Measurements from ENCODE around the gene SSUH2. TPM values are rescaled to one million over a fixed set of nuclear protein-coding genes. Genes with fewer than 3 reads are reported as not detected.

Gene SSUH2
- total and polyA plus RNA-seq, 2 experiments from 2014 or later = 0.73 to 2.3 TPM

DNA sequence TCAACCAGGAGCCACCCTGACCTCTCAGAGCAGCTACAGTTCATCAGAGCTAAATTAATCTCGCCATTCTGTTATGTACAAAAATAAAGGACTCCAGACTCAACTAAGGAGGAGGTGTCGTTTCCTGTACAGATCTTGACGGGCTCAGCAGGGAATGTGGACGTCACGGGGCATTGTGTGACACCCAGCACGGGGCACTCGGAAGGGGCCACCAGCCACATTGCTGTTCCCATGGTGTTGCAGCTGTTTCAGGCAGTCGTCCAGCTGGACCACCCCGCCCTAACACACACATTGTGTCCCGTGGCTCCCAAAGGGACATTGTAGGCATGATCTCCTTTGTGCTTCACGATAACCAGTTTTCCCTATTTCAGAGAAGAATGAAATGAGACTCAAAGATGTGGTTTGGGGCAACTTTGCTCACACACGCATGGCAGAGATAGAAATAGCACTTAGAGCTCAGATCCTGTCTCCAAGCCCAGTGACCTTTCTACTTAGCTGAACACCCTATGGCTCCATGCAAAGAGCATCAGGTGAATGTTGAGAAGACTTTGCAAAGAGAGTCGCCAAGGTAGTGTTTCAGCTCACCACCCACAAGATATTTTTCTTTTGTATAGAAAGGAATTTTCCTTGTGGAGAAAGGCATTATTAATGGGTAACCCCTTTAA is 5.5 kb downstream of the SSUH2 start (continued):
- TF ChIP-seq, protein P1, sequence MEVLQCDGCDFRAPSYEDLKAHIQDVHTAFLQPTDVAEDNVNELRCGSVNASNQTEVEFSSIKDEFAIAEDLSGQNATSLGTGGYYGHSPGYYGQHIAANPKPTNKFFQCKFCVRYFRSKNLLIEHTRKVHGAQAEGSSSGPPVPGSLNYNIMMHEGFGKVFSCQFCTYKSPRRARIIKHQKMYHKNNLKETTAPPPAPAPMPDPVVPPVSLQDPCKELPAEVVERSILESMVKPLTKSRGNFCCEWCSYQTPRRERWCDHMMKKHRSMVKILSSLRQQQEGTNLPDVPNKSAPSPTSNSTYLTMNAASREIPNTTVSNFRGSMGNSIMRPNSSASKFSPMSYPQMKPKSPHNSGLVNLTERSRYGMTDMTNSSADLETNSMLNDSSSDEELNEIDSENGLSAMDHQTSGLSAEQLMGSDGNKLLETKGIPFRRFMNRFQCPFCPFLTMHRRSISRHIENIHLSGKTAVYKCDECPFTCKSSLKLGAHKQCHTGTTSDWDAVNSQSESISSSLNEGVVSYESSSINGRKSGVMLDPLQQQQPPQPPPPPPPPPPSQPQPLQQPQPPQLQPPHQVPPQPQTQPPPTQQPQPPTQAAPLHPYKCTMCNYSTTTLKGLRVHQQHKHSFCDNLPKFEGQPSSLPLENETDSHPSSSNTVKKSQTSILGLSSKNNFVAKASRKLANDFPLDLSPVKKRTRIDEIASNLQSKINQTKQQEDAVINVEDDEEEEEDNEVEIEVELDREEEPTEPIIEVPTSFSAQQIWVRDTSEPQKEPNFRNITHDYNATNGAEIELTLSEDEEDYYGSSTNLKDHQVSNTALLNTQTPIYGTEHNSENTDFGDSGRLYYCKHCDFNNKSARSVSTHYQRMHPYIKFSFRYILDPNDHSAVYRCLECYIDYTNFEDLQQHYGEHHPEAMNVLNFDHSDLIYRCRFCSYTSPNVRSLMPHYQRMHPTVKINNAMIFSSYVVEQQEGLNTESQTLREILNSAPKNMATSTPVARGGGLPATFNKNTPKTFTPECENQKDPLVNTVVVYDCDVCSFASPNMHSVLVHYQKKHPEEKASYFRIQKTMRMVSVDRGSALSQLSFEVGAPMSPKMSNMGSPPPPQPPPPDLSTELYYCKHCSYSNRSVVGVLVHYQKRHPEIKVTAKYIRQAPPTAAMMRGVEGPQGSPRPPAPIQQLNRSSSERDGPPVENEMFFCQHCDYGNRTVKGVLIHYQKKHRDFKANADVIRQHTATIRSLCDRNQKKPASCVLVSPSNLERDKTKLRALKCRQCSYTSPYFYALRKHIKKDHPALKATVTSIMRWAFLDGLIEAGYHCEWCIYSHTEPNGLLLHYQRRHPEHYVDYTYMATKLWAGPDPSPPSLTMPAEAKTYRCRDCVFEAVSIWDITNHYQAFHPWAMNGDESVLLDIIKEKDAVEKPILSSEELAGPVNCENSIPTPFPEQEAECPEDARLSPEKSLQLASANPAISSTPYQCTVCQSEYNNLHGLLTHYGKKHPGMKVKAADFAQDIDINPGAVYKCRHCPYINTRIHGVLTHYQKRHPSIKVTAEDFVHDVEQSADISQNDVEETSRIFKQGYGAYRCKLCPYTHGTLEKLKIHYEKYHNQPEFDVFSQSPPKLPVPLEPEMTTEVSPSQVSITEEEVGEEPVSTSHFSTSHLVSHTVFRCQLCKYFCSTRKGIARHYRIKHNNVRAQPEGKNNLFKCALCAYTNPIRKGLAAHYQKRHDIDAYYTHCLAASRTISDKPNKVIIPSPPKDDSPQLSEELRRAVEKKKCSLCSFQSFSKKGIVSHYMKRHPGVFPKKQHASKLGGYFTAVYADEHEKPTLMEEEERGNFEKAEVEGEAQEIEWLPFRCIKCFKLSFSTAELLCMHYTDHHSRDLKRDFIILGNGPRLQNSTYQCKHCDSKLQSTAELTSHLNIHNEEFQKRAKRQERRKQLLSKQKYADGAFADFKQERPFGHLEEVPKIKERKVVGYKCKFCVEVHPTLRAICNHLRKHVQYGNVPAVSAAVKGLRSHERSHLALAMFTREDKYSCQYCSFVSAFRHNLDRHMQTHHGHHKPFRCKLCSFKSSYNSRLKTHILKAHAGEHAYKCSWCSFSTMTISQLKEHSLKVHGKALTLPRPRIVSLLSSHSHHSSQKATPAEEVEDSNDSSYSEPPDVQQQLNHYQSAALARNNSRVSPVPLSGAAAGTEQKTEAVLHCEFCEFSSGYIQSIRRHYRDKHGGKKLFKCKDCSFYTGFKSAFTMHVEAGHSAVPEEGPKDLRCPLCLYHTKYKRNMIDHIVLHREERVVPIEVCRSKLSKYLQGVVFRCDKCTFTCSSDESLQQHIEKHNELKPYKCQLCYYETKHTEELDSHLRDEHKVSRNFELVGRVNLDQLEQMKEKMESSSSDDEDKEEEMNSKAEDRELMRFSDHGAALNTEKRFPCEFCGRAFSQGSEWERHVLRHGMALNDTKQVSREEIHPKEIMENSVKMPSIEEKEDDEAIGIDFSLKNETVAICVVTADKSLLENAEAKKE (CRISPR knock-in tag; IDR thresholded peaks at IDR 0.05) = no peak
- TF ChIP-seq STAT1 (IDR thresholded peaks at IDR 0.05; ENCODE audit: unreplicated experiment) (no peak), NANOG (IDR thresholded peaks at IDR 0.05; ENCODE audit: borderline replicate concordance) (no peak), POLR2AphosphoS5 (IDR thresholded peaks at IDR 0.05; ENCODE audit: low read depth) (no peak), CREB1 (CRISPR knock-in tag; IDR thresholded peaks at IDR 0.05; ENCODE audit: low read depth) (no peak)
- TF ChIP-seq, protein P2, sequence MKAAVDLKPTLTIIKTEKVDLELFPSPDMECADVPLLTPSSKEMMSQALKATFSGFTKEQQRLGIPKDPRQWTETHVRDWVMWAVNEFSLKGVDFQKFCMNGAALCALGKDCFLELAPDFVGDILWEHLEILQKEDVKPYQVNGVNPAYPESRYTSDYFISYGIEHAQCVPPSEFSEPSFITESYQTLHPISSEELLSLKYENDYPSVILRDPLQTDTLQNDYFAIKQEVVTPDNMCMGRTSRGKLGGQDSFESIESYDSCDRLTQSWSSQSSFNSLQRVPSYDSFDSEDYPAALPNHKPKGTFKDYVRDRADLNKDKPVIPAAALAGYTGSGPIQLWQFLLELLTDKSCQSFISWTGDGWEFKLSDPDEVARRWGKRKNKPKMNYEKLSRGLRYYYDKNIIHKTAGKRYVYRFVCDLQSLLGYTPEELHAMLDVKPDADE (IDR thresholded peaks at IDR 0.05) = no peak

DNA sequence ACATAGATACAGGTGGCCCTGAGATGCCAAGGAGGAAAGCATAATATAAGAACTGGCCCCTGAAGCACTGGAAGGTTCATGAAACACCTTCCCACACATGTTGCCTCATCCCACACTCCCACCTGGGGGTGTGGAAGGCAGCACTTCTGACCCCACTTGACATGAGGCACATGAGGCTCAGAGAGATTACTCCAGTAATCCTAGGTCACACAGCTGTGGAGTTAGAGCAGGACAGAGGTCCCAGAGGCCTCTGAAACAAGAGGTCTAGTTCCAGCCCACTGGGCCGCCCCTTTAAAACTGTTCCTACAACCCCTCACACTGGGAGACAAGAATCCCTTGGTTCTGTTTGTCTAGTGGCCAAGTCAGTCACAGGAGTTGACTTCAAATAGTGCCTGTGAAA is 7.2 kb downstream of the SSUH2 start:
- no peak for ATAC-seq
- H4K20me1 ChIP-seq (replicated peaks; ENCODE audit: insufficient read depth) = no peaks in the 10 kb centered on the region
- Mint-ChIP-seq H3K27me3 (ENCODE audit: insufficient read depth, low read depth, poor library complexity) (peaks cover 8% of the 10 kb centered on the region), H3K4me1 (peaks cover 4% of the 10 kb centered on the region; the same call in 2 of the 3 replicates), H3K4me3 (no peak overlapping the region), H3K27ac (no peak overlapping the region), H3K36me3 (ENCODE audit: low read depth) (no peaks in the 10 kb centered on the region), H3K9me3 (peaks cover 7% of the 10 kb centered on the region; the same call in 2 of the 3 replicates)
- peaks cover 6% of the 10 kb centered on the region; the same call in 1 of the 2 replicates for H3K9me2 ChIP-seq (ENCODE audit: insufficient read depth)
- H3K4me2 ChIP-seq = no peak overlapping the region
- TF ChIP-seq ZNF331 (CRISPR knock-in tag; IDR thresholded peaks at IDR 0.05; ENCODE audit: low read depth) (no peak), ZNF114 (CRISPR knock-in tag; IDR thresholded peaks at IDR 0.05) (no peak), EZH2 (IDR thresholded peaks at IDR 0.05; ENCODE audit: low read depth, unreplicated experiment) (no peak)
- TF ChIP-seq, protein P3, sequence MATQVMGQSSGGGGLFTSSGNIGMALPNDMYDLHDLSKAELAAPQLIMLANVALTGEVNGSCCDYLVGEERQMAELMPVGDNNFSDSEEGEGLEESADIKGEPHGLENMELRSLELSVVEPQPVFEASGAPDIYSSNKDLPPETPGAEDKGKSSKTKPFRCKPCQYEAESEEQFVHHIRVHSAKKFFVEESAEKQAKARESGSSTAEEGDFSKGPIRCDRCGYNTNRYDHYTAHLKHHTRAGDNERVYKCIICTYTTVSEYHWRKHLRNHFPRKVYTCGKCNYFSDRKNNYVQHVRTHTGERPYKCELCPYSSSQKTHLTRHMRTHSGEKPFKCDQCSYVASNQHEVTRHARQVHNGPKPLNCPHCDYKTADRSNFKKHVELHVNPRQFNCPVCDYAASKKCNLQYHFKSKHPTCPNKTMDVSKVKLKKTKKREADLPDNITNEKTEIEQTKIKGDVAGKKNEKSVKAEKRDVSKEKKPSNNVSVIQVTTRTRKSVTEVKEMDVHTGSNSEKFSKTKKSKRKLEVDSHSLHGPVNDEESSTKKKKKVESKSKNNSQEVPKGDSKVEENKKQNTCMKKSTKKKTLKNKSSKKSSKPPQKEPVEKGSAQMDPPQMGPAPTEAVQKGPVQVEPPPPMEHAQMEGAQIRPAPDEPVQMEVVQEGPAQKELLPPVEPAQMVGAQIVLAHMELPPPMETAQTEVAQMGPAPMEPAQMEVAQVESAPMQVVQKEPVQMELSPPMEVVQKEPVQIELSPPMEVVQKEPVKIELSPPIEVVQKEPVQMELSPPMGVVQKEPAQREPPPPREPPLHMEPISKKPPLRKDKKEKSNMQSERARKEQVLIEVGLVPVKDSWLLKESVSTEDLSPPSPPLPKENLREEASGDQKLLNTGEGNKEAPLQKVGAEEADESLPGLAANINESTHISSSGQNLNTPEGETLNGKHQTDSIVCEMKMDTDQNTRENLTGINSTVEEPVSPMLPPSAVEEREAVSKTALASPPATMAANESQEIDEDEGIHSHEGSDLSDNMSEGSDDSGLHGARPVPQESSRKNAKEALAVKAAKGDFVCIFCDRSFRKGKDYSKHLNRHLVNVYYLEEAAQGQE (IDR thresholded peaks at IDR 0.05; ENCODE audit: unreplicated experiment) = no peak
- TF ChIP-seq, protein P4, sequence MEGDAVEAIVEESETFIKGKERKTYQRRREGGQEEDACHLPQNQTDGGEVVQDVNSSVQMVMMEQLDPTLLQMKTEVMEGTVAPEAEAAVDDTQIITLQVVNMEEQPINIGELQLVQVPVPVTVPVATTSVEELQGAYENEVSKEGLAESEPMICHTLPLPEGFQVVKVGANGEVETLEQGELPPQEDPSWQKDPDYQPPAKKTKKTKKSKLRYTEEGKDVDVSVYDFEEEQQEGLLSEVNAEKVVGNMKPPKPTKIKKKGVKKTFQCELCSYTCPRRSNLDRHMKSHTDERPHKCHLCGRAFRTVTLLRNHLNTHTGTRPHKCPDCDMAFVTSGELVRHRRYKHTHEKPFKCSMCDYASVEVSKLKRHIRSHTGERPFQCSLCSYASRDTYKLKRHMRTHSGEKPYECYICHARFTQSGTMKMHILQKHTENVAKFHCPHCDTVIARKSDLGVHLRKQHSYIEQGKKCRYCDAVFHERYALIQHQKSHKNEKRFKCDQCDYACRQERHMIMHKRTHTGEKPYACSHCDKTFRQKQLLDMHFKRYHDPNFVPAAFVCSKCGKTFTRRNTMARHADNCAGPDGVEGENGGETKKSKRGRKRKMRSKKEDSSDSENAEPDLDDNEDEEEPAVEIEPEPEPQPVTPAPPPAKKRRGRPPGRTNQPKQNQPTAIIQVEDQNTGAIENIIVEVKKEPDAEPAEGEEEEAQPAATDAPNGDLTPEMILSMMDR (conservative IDR thresholded peaks at IDR 0.05; ENCODE audit: low read depth in 2 of 2) = no peak
- no peak overlapping the region for H3K27ac ChIP-seq (ENCODE audit: low read depth)
- DNase-seq (ENCODE audit: low spot score) = no peak
- H3K4me3 ChIP-seq = no peak overlapping the region
- H3K27me3 ChIP-seq (ENCODE audit: insufficient read depth) = no peaks in the 10 kb centered on the region
- no peaks in the 10 kb centered on the region for H3K79me2 ChIP-seq (replicated peaks; ENCODE audit: insufficient read depth)
- H3K36me3 ChIP-seq (ENCODE audit: insufficient read depth) = no peaks in the 10 kb centered on the region
- no peaks in the 10 kb centered on the region for H3K4me1 ChIP-seq (ENCODE audit: insufficient read depth)
- no peak overlapping the region for H2AFZ ChIP-seq
- H3F3A ChIP-seq (replicated peaks; ENCODE audit: low read depth) = no peaks in the 10 kb centered on the region
